GM12878 (cell line): Measurements from ENCODE around the gene PRMT7.

ENCODE experiments used
- CEBPB ChIP-seq, 2 experiments: fragments of 150-350 bp in 1 of 2; IDR thresholded peaks; 2 replicates each; pipeline ENCODE4 v1.6.1; 2012 to 2014; ENCODE audit warnings: low read depth in 2 of 2, low read length in 2 of 2, borderline replicate concordance in 1 of 2, inconsistent platforms in 1 of 2
- ETV6 ChIP-seq, 2 experiments: fragments of 450-650 bp in 1 of 2; IDR thresholded peaks in 1 of 2; conservative IDR thresholded peaks in 1 of 2; 2 replicates each; pipeline ENCODE4 v1.6.1; 2014; ENCODE audit warnings: antibody characterized with exemption in 1 of 2, borderline replicate concordance in 1 of 2, low read depth in 1 of 2, mild to moderate bottlenecking in 1 of 2, moderate library complexity in 1 of 2
- TF ChIP-seq, protein P1 (sequence below), 3 experiments: IDR thresholded peaks in 2 of 3; conservative IDR thresholded peaks in 1 of 3; 2 replicates each; pipeline ENCODE4 v1.5.1; 2011; ENCODE audit warnings: low read depth in 3 of 3, low read length in 3 of 3, mild to moderate bottlenecking in 3 of 3, control low read depth in 2 of 3, moderate library complexity in 2 of 3, inconsistent platforms in 1 of 3, mixed read lengths in 1 of 3; ENCODE audit not compliant: control insufficient read depth in 2 of 3, insufficient read depth in 1 of 3; ENCODE audit errors: extremely low read depth in 1 of 3

DNA sequence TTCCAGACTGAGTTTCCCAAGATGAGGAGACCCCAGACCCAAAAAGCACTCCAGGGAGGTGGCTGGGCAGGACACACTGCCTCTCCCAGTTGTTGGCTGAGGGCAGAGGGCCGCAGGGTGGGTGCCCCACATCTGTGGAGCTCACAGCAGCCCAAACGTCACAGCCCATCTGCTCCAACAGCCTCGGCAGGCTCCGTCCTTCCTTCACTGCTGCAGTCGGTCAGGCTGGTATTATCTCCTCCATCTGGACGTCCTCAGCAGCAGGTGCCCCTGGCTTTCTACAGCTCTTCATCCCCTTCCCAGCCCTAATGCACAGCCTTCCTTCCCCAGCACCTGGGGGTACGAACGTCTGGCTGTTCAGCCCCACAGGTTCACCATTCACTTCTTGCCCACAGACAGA lies 55.2 kb downstream of the PRMT7 start:
- TF ChIP-seq, protein P1, sequence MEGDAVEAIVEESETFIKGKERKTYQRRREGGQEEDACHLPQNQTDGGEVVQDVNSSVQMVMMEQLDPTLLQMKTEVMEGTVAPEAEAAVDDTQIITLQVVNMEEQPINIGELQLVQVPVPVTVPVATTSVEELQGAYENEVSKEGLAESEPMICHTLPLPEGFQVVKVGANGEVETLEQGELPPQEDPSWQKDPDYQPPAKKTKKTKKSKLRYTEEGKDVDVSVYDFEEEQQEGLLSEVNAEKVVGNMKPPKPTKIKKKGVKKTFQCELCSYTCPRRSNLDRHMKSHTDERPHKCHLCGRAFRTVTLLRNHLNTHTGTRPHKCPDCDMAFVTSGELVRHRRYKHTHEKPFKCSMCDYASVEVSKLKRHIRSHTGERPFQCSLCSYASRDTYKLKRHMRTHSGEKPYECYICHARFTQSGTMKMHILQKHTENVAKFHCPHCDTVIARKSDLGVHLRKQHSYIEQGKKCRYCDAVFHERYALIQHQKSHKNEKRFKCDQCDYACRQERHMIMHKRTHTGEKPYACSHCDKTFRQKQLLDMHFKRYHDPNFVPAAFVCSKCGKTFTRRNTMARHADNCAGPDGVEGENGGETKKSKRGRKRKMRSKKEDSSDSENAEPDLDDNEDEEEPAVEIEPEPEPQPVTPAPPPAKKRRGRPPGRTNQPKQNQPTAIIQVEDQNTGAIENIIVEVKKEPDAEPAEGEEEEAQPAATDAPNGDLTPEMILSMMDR (IDR thresholded peaks at IDR 0.05 in 2 of 3, conservative IDR thresholded peaks at IDR 0.05 in 1 of 3; ENCODE audit: control insufficient read depth in 2 of 3, extremely low read depth in 1 of 3, insufficient read depth in 1 of 3, low read depth in 3 of 3, low read length in 3 of 3) = no peak
- no peak for TF ChIP-seq ETV6 (conservative IDR thresholded peaks at IDR 0.05 in 1 of 2, IDR thresholded peaks at IDR 0.05 in 1 of 2; ENCODE audit: borderline replicate concordance in 1 of 2, low read depth in 1 of 2)
- TF ChIP-seq CEBPB (IDR thresholded peaks at IDR 0.05; ENCODE audit: borderline replicate concordance in 1 of 2, low read depth in 2 of 2, low read length in 2 of 2) = no peak
